K562 (cell line): ENCODE results near the gene CTIF. TPM values are rescaled to one million over a fixed set of nuclear protein-coding genes. Genes with fewer than 3 reads are reported as not detected.

Source experiments
- ATAC-seq: fragments of 200-7000 bp; cut with Tn5 transposase; 3 replicates; pipeline ENCODE4 v1.9.1; 2020; ENCODE audit warnings: moderate library complexity
- BruUV-seq: library from RNA; stranded (reverse); fragments of 400-500 nt; replicated peaks from 2 replicates; lab custom pipeline; 2021; lab: Mats Ljungman, UMichigan
- CTCF ChIA-PET: fragments of 300-600 bp; formaldehyde crosslinking; extraction: SDS; loops from one replicate; lab custom pipeline; 2021; ENCODE audit warnings: low intra/inter-chr PET ratio; lab: Yijun Ruan, JAX
- POLR2A ChIA-PET: fragments of 300-600, 350-650 bp; sonication (Branson Sonifier 250); formaldehyde crosslinking; extraction: SDS; loops from one replicate; lab custom pipeline; 2021; ENCODE audit warnings: antibody characterized with exemption, inconsistent platforms; lab: Yijun Ruan, JAX
- DNase-seq, 4 experiments: peaks; one replicate each; pipeline versions ENCODE4 v3.0.0 to v3.0.0-alpha.2; 2011 to 2018; ENCODE audit warnings: low spot score in 3 of 4, mixed read lengths in 3 of 4; ENCODE audit errors: extremely low read depth in 1 of 4
- FAIRE-seq: peaks from 2 replicates; lab custom pipeline; 2011; peaks lifted over from hg19 to GRCh38; lab: Jason Lieb, UNC
- H2AFZ ChIP-seq: 2 replicates; pipeline ENCODE4 v1.6.0; 2011; ENCODE audit warnings: low read depth, low read length, control low read depth, inconsistent platforms
- H3K27ac ChIP-seq: fragments of 200-600 bp; 3 replicates; pipeline ENCODE4 v1.8.0; 2011; ENCODE audit warnings: low read depth, mild to moderate bottlenecking, control low read depth, inconsistent platforms, low read length, moderate library complexity, mixed read lengths; ENCODE audit errors: extremely low read depth
- H3K27me3 ChIP-seq, 2 experiments: fragments of 300-600 bp in 1 of 2; 2 replicates in 1 of 2; 3 replicates in 1 of 2; pipeline versions ENCODE4 v1.6.0 to v1.8.0; 2011; ENCODE audit warnings: inconsistent platforms in 2 of 2, low read length in 2 of 2, mild to moderate bottlenecking in 1 of 2, mixed read lengths in 1 of 2, moderate library complexity in 1 of 2; ENCODE audit not compliant: control insufficient read depth in 2 of 2, insufficient read depth in 2 of 2
- H3K36me3 ChIP-seq: fragments of 300-600 bp; 3 replicates; pipeline ENCODE4 v1.8.0; 2011; ENCODE audit warnings: mild to moderate bottlenecking, low read length, inconsistent platforms; ENCODE audit not compliant: control insufficient read depth, insufficient read depth
- H3K4me1 ChIP-seq, 2 experiments: fragments of 200-600 bp in 1 of 2; replicated peaks in 1 of 2; 2 replicates in 1 of 2; 3 replicates in 1 of 2; pipeline versions ENCODE4 v1.5.1 to v1.8.0; 2011; ENCODE audit warnings: inconsistent platforms in 2 of 2, low read length in 2 of 2, mild to moderate bottlenecking in 1 of 2, mixed read lengths in 1 of 2, moderate library complexity in 1 of 2; ENCODE audit not compliant: control insufficient read depth in 2 of 2, insufficient read depth in 2 of 2
- H3K4me2 ChIP-seq: 2 replicates; pipeline ENCODE4 v1.6.1; 2011; ENCODE audit warnings: low read length, control low read depth, inconsistent platforms, mixed read lengths; ENCODE audit not compliant: insufficient read depth
- H3K4me3 ChIP-seq: fragments of 200-600 bp; sonication (generic), shearing (Covaris generic); 2 replicates; pipeline ENCODE4 v1.5.1; 2016; ENCODE audit warnings: control low read depth, inconsistent platforms
- H3K79me2 ChIP-seq: fragments of 200-600 bp; 3 replicates; pipeline ENCODE4 v1.8.0; 2011; ENCODE audit warnings: low read length, inconsistent platforms; ENCODE audit not compliant: control insufficient read depth, insufficient read depth
- H3K9ac ChIP-seq, 2 experiments: 2 replicates each; pipeline versions ENCODE4 v1.6.0 to v1.6.1; 2011; ENCODE audit warnings: low read depth in 2 of 2, low read length in 2 of 2, control low read depth in 1 of 2, inconsistent platforms in 1 of 2, mild to moderate bottlenecking in 1 of 2, mixed read lengths in 1 of 2; ENCODE audit not compliant: insufficient read depth in 1 of 2
- H3K9me1 ChIP-seq: one replicate; pipeline ENCODE4 v1.6.0; 2011; ENCODE audit warnings: inconsistent platforms, mild to moderate bottlenecking, low read length, moderate library complexity; ENCODE audit not compliant: control insufficient read depth, insufficient read depth
- H3K9me3 ChIP-seq: replicated peaks from 2 replicates; pipeline ENCODE4 v1.5.1; 2011; ENCODE audit warnings: low read depth, low read length, inconsistent platforms; ENCODE audit not compliant: control insufficient read depth, insufficient read depth
- H4K20me1 ChIP-seq: replicated peaks from 2 replicates; pipeline ENCODE4 v1.6.1; 2011; ENCODE audit warnings: low read length, inconsistent platforms, mixed read lengths; ENCODE audit not compliant: control insufficient read depth, insufficient read depth
- ETS1 ChIP-seq: conservative IDR thresholded peaks from 2 replicates; pipeline ENCODE4 v1.6.1; 2011; ENCODE audit warnings: low read depth, mild to moderate bottlenecking, low read length; ENCODE audit not compliant: control insufficient read depth
- SMARCE1 ChIP-seq: fragments of 450-650 bp; IDR thresholded peaks from 2 replicates; pipeline ENCODE4 v1.7.1; 2016; ENCODE audit warnings: mild to moderate bottlenecking
- TAF7 ChIP-seq: fragments of 450-650 bp; IDR thresholded peaks from 2 replicates; pipeline ENCODE4 v1.6.1; 2016; ENCODE audit warnings: missing genetic modification characterization, missing compliant biosample characterization
- TEAD1 ChIP-seq, 2 experiments: fragments of 450-650 bp in 1 of 2; sonication (generic) in 1 of 2; formaldehyde crosslinking; IDR thresholded peaks; 2 replicates each; pipeline versions ENCODE4 v1.4.0 to v1.8.0; 2020 to 2022; ENCODE audit warnings: mild to moderate bottlenecking in 2 of 2, missing genetic modification reagents in 1 of 2
- ZMIZ1 ChIP-seq, 2 experiments: fragments of 150-350 bp in 1 of 2; IDR thresholded peaks; 2 replicates each; pipeline ENCODE4 v1.6.1; 2012 to 2016; ENCODE audit warnings: low read depth in 2 of 2, low read length in 2 of 2, mild to moderate bottlenecking in 1 of 2, moderate library complexity in 1 of 2
- ZNF311 ChIP-seq: fragments of 250-450 bp; sonication (Bioruptor Pico); IDR thresholded peaks from 2 replicates; pipeline ENCODE4 v1.4.0; 2020; ENCODE audit warnings: mild to moderate bottlenecking, moderate library complexity
- WGBS: fragments of 100-300 bp; shearing (Covaris generic); methylation state at CpG from one replicate; pipeline ENCODE4 v1.1.6; 2016; ENCODE audit warnings: low coverage, mixed read lengths; ENCODE audit not compliant: insufficient coverage; ENCODE audit errors: missing lambda C conversion rate; 5-methylcytosine and 5-hydroxymethylcytosine counted together
- in situ Hi-C: fragments of 300-500 bp; cut with MboI; formaldehyde crosslinking; loops from 4 replicates; pipeline ENCODE4 v1.15.0; 2018; ENCODE audit warnings: inconsistent platforms, mixed read lengths
- intact Hi-C: fragments of 100-400 bp; cut with micrococcal nuclease; formaldehyde crosslinking; loops from 2 replicates; pipeline ENCODE4 v1.14.2; 2022
- polyA plus RNA-seq, 8 experiments: library from polyadenylated mRNA; depleted of rRNA in 4 of 8; stranded (reverse) in 5 of 8; unstranded in 3 of 8; fragments of >200 nt; fragmentation: Nextera tagmentation in 2 of 8; fragmentation: Illumina TruSeq in 1 of 8; extraction: Ambion mirVana in 2 of 8; extraction: Trizol in 1 of 8; gene quantifications; 2 replicates each; pipeline versions ENCODE4 v1.2.1 to v1.2.3, GENCODE V29; 2011 to 2014; ENCODE audit warnings: inconsistent platforms in 1 of 8, missing spikeins in 1 of 8
- total RNA-seq, 7 experiments: library from RNA; depleted of rRNA in 6 of 7; stranded (reverse); fragments of >200 nt in 6 of 7; fragmentation: Illumina TruSeq in 2 of 7; extraction: Trizol in 2 of 7; gene quantifications; 2 replicates each; pipeline versions ENCODE4 v1.2.1 to v1.2.3, GENCODE V29; 2011 to 2021; ENCODE audit warnings: low replicate concordance in 1 of 7
- TF ChIP-seq, protein P1 (sequence below): fragments of 250-450 bp; sonication (Bioruptor Pico); IDR thresholded peaks from 2 replicates; pipeline ENCODE4 v1.4.0; 2020

Gene CTIF
- total and polyA plus RNA-seq, 9 of the 15 experiments (the other 6 are each of a cell fraction or from before 2014, with no cell fraction given) = 0.17 to 11.5 (median 2.2) TPM

GRCh38 chr18:48601343-48601742, 62.5 kb downstream of the CTIF start (continued):
- no peak for TF ChIP-seq ZMIZ1 (IDR thresholded peaks at IDR 0.05; ENCODE audit: low read depth in 2 of 2, low read length in 2 of 2)
- TF ChIP-seq TAF7 (tag) = no peak

DNA sequence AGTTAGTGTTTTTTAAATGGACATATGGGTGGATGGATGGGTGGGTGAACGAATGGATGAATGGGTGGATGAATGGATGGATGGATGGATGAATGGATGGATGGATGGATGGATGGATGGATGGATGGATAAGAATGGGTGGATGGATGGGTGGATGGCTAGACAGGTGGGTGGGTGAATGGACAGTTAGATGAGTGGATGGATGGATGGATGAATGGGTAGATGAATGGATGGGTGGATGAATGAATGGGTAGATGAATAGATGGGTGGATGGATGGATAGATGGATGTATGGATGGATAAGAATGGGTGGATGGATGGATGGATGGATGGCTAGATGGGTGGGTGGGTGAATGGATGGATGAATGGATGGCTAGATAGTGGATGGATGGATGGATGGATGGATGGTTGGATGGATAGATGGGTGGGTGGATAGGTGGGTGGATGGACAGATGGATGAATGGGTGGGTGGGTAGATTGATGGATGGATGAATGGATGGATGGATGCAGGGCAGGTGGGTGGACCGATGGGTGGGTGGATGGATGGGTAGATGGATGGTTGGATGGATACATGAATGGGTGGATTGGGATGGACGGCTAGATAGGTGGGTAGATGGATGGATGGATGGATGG, 64.0 kb downstream of the CTIF start:
- no TSS peak for BruUV-seq
- Histone ChIP-seq H3K79me2 (no peaks in the 10 kb centered on the region), H3K9me1 (no peaks in the 10 kb centered on the region), H3K4me2 (no peak overlapping the region), H4K20me1 (peaks cover 20% of the 10 kb centered on the region), H3K36me3 (no peaks in the 10 kb centered on the region), H2AFZ (no peak overlapping the region), H3K27ac (no peak overlapping the region), H3K9me3 (no peaks in the 10 kb centered on the region), H3K4me1 (peaks cover 3 to 11% of the 10 kb centered on the region in 2 experiments; a peak in 3 of 5 replicates), H3K27me3 (no peaks in the 10 kb centered on the region), H3K4me3 (no peak overlapping the region), H3K9ac (no peak overlapping the region)
- POLR2A ChIA-PET = no interaction called here
- no peak for ATAC-seq
- no peak for DNase-seq
- CTCF ChIA-PET = no interaction called here
- intact Hi-C loops = loop anchor here (10.0 kb wide), 1 partner anchor 58 kb away; no protein-coding TSS in a partner anchor
- 8% methylated on average over 2 of the region's 3 CpGs for WGBS
- in situ Hi-C loops = no loop called here
- no peak for FAIRE-seq
- TF ChIP-seq ZNF311 (CRISPR knock-in tag) (no peak), SMARCE1 (no peak), TEAD1 (CRISPR knock-in tag; IDR thresholded peaks at IDR 0.05) (no peak), ETS1 (no peak)
- TF ChIP-seq, protein P1, sequence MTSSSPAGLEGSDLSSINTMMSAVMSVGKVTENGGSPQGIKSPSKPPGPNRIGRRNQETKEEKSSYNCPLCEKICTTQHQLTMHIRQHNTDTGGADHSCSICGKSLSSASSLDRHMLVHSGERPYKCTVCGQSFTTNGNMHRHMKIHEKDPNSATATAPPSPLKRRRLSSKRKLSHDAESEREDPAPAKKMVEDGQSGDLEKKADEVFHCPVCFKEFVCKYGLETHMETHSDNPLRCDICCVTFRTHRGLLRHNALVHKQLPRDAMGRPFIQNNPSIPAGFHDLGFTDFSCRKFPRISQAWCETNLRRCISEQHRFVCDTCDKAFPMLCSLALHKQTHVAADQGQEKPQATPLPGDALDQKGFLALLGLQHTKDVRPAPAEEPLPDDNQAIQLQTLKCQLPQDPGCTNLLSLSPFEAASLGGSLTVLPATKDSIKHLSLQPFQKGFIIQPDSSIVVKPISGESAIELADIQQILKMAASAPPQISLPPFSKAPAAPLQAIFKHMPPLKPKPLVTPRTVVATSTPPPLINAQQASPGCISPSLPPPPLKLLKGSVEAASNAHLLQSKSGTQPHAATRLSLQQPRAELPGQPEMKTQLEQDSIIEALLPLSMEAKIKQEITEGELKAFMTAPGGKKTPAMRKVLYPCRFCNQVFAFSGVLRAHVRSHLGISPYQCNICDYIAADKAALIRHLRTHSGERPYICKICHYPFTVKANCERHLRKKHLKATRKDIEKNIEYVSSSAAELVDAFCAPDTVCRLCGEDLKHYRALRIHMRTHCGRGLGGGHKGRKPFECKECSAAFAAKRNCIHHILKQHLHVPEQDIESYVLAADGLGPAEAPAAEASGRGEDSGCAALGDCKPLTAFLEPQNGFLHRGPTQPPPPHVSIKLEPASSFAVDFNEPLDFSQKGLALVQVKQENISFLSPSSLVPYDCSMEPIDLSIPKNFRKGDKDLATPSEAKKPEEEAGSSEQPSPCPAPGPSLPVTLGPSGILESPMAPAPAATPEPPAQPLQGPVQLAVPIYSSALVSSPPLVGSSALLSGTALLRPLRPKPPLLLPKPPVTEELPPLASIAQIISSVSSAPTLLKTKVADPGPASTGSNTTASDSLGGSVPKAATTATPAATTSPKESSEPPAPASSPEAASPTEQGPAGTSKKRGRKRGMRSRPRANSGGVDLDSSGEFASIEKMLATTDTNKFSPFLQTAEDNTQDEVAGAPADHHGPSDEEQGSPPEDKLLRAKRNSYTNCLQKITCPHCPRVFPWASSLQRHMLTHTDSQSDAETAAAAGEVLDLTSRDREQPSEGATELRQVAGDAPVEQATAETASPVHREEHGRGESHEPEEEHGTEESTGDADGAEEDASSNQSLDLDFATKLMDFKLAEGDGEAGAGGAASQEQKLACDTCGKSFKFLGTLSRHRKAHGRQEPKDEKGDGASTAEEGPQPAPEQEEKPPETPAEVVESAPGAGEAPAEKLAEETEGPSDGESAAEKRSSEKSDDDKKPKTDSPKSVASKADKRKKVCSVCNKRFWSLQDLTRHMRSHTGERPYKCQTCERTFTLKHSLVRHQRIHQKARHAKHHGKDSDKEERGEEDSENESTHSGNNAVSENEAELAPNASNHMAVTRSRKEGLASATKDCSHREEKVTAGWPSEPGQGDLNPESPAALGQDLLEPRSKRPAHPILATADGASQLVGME (CRISPR knock-in tag) = no peak
